ENCODE data around the gene ZNF117. TPM values are rescaled to one million over a fixed set of nuclear protein-coding genes. Genes with fewer than 3 reads are reported as not detected.

ZNF117 gene
- total RNA-seq, 1 experiment from 2014 or later: 2.5 TPM

DNA sequence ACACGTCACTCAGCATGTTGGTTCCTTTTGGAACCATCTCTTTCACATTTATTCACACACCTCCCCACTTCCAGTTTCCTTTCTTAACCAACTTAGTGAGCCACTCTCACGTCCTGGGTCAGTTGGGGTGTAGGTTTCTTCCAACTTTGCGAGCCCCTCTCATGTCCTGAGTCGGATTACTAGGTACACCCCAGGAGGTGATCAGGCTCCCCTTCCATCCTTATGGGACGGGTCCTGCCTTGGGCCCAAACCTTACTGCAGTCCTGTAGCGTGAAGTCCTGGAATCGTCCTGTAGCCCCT lies 8.0 kb upstream of the ZNF117 start:
- no peak overlapping the region; the same call in 1 of the 2 replicates for H3K27ac ChIP-seq (ENCODE audit: low read depth, low read length)
- POLR2A ChIA-PET: no interaction called here
- BruUV-seq (replicated peaks): no TSS peak

GRCh38 chr7:64997927-64998391 lies 7.1 kb upstream of the ZNF117 start:
- intact Hi-C loops (cut with micrococcal nuclease): no loop called here

More for the DNA sequence above, 8.0 kb upstream of the ZNF117 start:
- Histone ChIP-seq H2AFZ (ENCODE audit: low read depth, low read length, poor library complexity, severe bottlenecking) (no peak overlapping the region), H3K27me3 (ENCODE audit: insufficient read depth, low read length) (no peaks in the 10 kb centered on the region), H3K4me3 (replicated peaks in 1 of 2; ENCODE audit: low read depth in 1 of 2, low read length in 2 of 2) (no peak overlapping the region), H3K36me3 (ENCODE audit: control insufficient read depth in 1 of 2, insufficient read depth in 2 of 2, low read length in 2 of 2) (peaks cover 0 to 6% of the 10 kb centered on the region in 2 experiments; a peak in 1 of 4 replicates), H3K9me2 (ENCODE audit: insufficient read depth) (no peaks in the 10 kb centered on the region), H3K79me2 (ENCODE audit: insufficient read depth, low read length) (peaks cover 33% of the 10 kb centered on the region), H3K9ac (ENCODE audit: low read length) (no peak overlapping the region), H3K4me2 (ENCODE audit: low read length) (0 out of 2 replicates have a peak overlapping the region, but pooled peaks have one; percentile 9), H3K9me3 (ENCODE audit: control insufficient read depth in 1 of 2, insufficient read depth in 1 of 2, low read depth in 1 of 2, low read length in 2 of 2) (peaks cover 15 to 20% of the 10 kb centered on the region in 2 experiments; a peak in 2 of 4 replicates), H3K4me1 (ENCODE audit: control insufficient read depth in 1 of 2, insufficient read depth in 2 of 2, low read length in 2 of 2) (peaks cover 4 to 19% of the 10 kb centered on the region in 2 experiments; a peak in 2 of 4 replicates), H4K20me1 (ENCODE audit: insufficient read depth) (no peaks in the 10 kb centered on the region)
- CTCF ChIA-PET: no interaction called here
- ATAC-seq (no peak), DNase-seq (ENCODE audit: low read depth, low spot score) (no peak)
- RAD21 ChIA-PET (ENCODE audit: low non-redundant PET in 1 of 2, low total read pairs in 2 of 2, uncharacterized antibody in 2 of 2, unreplicated experiment in 2 of 2): no interaction called here
- intact Hi-C loops (cut with micrococcal nuclease): no loop called here
- TF ChIP-seq JUND (IDR thresholded peaks at IDR 0.05) (no peak), EZH2 (IDR thresholded peaks at IDR 0.05) (no peak), POLR2AphosphoS5 (IDR thresholded peaks at IDR 0.05; ENCODE audit: low read depth, low read length) (no peak), EGR1 (IDR thresholded peaks at IDR 0.05; ENCODE audit: low read depth) (no peak), SIN3A (IDR thresholded peaks at IDR 0.05; ENCODE audit: low read depth) (no peak), CBX3 (IDR thresholded peaks at IDR 0.05; ENCODE audit: low read depth) (no peak)
- TF ChIP-seq, protein P1, sequence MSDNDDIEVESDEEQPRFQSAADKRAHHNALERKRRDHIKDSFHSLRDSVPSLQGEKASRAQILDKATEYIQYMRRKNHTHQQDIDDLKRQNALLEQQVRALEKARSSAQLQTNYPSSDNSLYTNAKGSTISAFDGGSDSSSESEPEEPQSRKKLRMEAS (IDR thresholded peaks at IDR 0.05): no peak

More at GRCh38 chr7:64997927-64998391, 7.1 kb upstream of the ZNF117 start:
- Histone ChIP-seq H3K36me3 (ENCODE audit: control insufficient read depth in 1 of 2, insufficient read depth in 2 of 2, low read length in 2 of 2) (peaks cover 0 to 6% of the 10 kb centered on the region in 2 experiments; a peak in 1 of 4 replicates), H3K9me3 (ENCODE audit: control insufficient read depth in 1 of 2, insufficient read depth in 1 of 2, low read depth in 1 of 2, low read length in 2 of 2) (peaks cover 15 to 20% of the 10 kb centered on the region in 2 experiments; a peak in 2 of 4 replicates), H4K20me1 (ENCODE audit: insufficient read depth) (no peaks in the 10 kb centered on the region), H3K27me3 (ENCODE audit: insufficient read depth, low read length) (no peaks in the 10 kb centered on the region), H3K4me1 (ENCODE audit: control insufficient read depth in 1 of 2, insufficient read depth in 2 of 2, low read length in 2 of 2) (peaks cover 4 to 19% of the 10 kb centered on the region in 2 experiments; a peak in 2 of 4 replicates), H3K9ac (ENCODE audit: low read length) (no peak overlapping the region), H2AFZ (ENCODE audit: low read depth, low read length, poor library complexity, severe bottlenecking) (no peak overlapping the region), H3K79me2 (ENCODE audit: insufficient read depth, low read length) (peaks cover 26% of the 10 kb centered on the region), H3K27ac (ENCODE audit: low read depth, low read length) (no peak overlapping the region), H3K9me2 (ENCODE audit: insufficient read depth) (no peaks in the 10 kb centered on the region), H3K4me3 (replicated peaks in 1 of 2; ENCODE audit: low read depth in 1 of 2, low read length in 2 of 2) (no peak overlapping the region), H3K4me2 (ENCODE audit: low read length) (0 out of 2 replicates have a peak overlapping the region, but pooled peaks have one; percentile 9)
- ATAC-seq (peak; percentile 22; the same call in 1 of the 2 replicates), DNase-seq (ENCODE audit: low read depth, low spot score) (no peak)
- RAD21 ChIA-PET (ENCODE audit: low non-redundant PET in 1 of 2, low total read pairs in 2 of 2, uncharacterized antibody in 2 of 2, unreplicated experiment in 2 of 2): no interaction called here
- no TSS peak for BruUV-seq (replicated peaks)
- TF ChIP-seq EZH2phosphoT487 (IDR thresholded peaks at IDR 0.05; ENCODE audit: borderline replicate concordance) (no peak), SP1 (IDR thresholded peaks at IDR 0.05; ENCODE audit: low read depth) (peak; percentile 57; the same call in 1 of the 2 replicates), JUND (IDR thresholded peaks at IDR 0.05) (no peak), CBX3 (IDR thresholded peaks at IDR 0.05; ENCODE audit: low read depth) (peak; percentile 50; the same call in 1 of the 2 replicates), EZH2 (IDR thresholded peaks at IDR 0.05) (no peak), CEBPB (IDR thresholded peaks at IDR 0.05; ENCODE audit: low read depth) (peak; percentile 85), SRF (IDR thresholded peaks at IDR 0.05; ENCODE audit: low read depth) (no peak), TCF7L2 (IDR thresholded peaks at IDR 0.05; ENCODE audit: borderline replicate concordance, extremely low read depth, insufficient read depth, insufficient read length) (no peak), SIN3A (IDR thresholded peaks at IDR 0.05; ENCODE audit: low read depth) (no peak)
- POLR2A ChIA-PET: no interaction called here
- CTCF ChIA-PET: no interaction called here

All from HCT116 (cell line).